C4-2B (cell line): Measurements from ENCODE around the gene TTC17.

Source experiments
- CTCF ChIP-seq: fragments of 450-650 bp; conservative IDR thresholded peaks from 2 replicates; pipeline ENCODE4 v1.5.1; 2017; ENCODE audit warnings: mild to moderate bottlenecking
- ZFX ChIP-seq: fragments of 450-650 bp; IDR thresholded peaks from 2 replicates; pipeline ENCODE4 v1.6.1; 2017

GRCh38 chr11:43517518-43517917, 158.8 kb downstream of the TTC17 start:
- TF ChIP-seq CTCF (no peak), ZFX (no peak)
